ENCODE measurements around the gene PTPRD.

Gene PTPRD

GRCh38 chr9:8842402-8843193 is 1770.2 kb downstream of the PTPRD start:
- Histone ChIP-seq H3K4me1 (ENCODE audit: control insufficient read depth, low read length) (no peaks in the 10 kb centered on the region), H3K4me3 (ENCODE audit: low read length) (no peak overlapping the region), H3K4me2 (ENCODE audit: low read length) (no peak overlapping the region), H3K9me3 (ENCODE audit: control insufficient read depth, insufficient read depth, low read length) (no peaks in the 10 kb centered on the region), H3K79me2 (ENCODE audit: control insufficient read depth, low read length) (no peaks in the 10 kb centered on the region), H4K20me1 (ENCODE audit: control insufficient read depth, insufficient read depth, low read depth, low read length) (no peaks in the 10 kb centered on the region), H3K9me2 (replicated peaks; ENCODE audit: control insufficient read depth, low read length) (no peaks in the 10 kb centered on the region), H3F3A (ENCODE audit: control insufficient read depth, insufficient read depth) (no peaks in the 10 kb centered on the region), H3K36me3 (ENCODE audit: control insufficient read depth, low read length) (no peaks in the 10 kb centered on the region), H3K27me3 (ENCODE audit: control insufficient read depth, low read length) (no peaks in the 10 kb centered on the region), H3K27ac (ENCODE audit: low read depth, low read length) (no peak overlapping the region)
- TF ChIP-seq, protein P1, sequence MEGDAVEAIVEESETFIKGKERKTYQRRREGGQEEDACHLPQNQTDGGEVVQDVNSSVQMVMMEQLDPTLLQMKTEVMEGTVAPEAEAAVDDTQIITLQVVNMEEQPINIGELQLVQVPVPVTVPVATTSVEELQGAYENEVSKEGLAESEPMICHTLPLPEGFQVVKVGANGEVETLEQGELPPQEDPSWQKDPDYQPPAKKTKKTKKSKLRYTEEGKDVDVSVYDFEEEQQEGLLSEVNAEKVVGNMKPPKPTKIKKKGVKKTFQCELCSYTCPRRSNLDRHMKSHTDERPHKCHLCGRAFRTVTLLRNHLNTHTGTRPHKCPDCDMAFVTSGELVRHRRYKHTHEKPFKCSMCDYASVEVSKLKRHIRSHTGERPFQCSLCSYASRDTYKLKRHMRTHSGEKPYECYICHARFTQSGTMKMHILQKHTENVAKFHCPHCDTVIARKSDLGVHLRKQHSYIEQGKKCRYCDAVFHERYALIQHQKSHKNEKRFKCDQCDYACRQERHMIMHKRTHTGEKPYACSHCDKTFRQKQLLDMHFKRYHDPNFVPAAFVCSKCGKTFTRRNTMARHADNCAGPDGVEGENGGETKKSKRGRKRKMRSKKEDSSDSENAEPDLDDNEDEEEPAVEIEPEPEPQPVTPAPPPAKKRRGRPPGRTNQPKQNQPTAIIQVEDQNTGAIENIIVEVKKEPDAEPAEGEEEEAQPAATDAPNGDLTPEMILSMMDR (IDR thresholded peaks at IDR 0.05; ENCODE audit: low read depth, low read length, poor library complexity, severe bottlenecking): no peak
- TF ChIP-seq EZH2phosphoT487 (IDR thresholded peaks at IDR 0.05; ENCODE audit: borderline replicate concordance, low read length): no peak

- Histone ChIP-seq H3K27ac (ENCODE audit: low read depth, low read length) (no peak overlapping the region), H3K36me3 (ENCODE audit: control insufficient read depth, low read length) (no peaks in the 10 kb centered on the region), H4K20me1 (ENCODE audit: control insufficient read depth, insufficient read depth, low read depth, low read length) (no peaks in the 10 kb centered on the region), H3K79me2 (ENCODE audit: control insufficient read depth, low read length) (no peaks in the 10 kb centered on the region), H3K4me3 (ENCODE audit: low read length) (no peak overlapping the region), H3K4me1 (ENCODE audit: control insufficient read depth, low read length) (no peaks in the 10 kb centered on the region), H3K9me3 (ENCODE audit: control insufficient read depth, insufficient read depth, low read length) (no peaks in the 10 kb centered on the region), H3K9me2 (replicated peaks; ENCODE audit: control insufficient read depth, low read length) (no peaks in the 10 kb centered on the region), H3K27me3 (ENCODE audit: control insufficient read depth, low read length) (no peaks in the 10 kb centered on the region), H3K4me2 (ENCODE audit: low read length) (no peak overlapping the region), H3F3A (ENCODE audit: control insufficient read depth, insufficient read depth) (no peaks in the 10 kb centered on the region)
- TF ChIP-seq, protein P1 (IDR thresholded peaks at IDR 0.05; ENCODE audit: low read depth, low read length, poor library complexity, severe bottlenecking): no peak
- no peak for TF ChIP-seq EZH2phosphoT487 (IDR thresholded peaks at IDR 0.05; ENCODE audit: borderline replicate concordance, low read length)
Observed at GRCh38 chr9:8838136-8838535, 1774.7 kb downstream of the PTPRD start.

DNA sequence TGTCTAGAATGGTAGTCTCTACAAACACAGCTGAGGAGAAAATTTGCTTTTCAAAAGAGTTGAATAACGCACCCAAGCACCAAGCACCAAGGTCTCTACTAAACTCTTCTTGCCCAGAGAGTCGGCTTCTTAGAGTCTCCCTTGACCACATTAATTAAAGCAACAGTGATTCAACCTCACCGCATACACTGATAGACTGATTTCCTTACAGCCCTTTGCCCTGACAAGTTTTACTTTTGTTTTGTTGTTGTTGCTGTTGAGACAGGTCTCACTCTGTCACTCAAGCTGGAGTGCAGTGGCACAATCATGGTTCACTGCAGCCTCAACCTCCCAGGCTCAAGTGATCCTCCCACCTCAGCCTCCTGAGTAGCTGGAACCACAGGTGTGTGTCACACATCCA is 1777.5 kb downstream of the PTPRD start:
- no peaks in the 10 kb centered on the region for H4K20me1 ChIP-seq (ENCODE audit: control insufficient read depth, insufficient read depth, low read depth, low read length)
- H3K36me3 ChIP-seq (ENCODE audit: control insufficient read depth, low read length): no peaks in the 10 kb centered on the region
- no peaks in the 10 kb centered on the region for H3F3A ChIP-seq (ENCODE audit: control insufficient read depth, insufficient read depth)
- H3K9me2 ChIP-seq (replicated peaks; ENCODE audit: control insufficient read depth, low read length): no peaks in the 10 kb centered on the region
- no peak overlapping the region for H3K4me2 ChIP-seq (ENCODE audit: low read length)
- TF ChIP-seq EZH2phosphoT487 (IDR thresholded peaks at IDR 0.05; ENCODE audit: borderline replicate concordance, low read length): no peak
- TF ChIP-seq, protein P1 (IDR thresholded peaks at IDR 0.05; ENCODE audit: low read depth, low read length, poor library complexity, severe bottlenecking): no peak
- no peaks in the 10 kb centered on the region for H3K4me1 ChIP-seq (ENCODE audit: control insufficient read depth, low read length)
- no peaks in the 10 kb centered on the region for H3K79me2 ChIP-seq (ENCODE audit: control insufficient read depth, low read length)
- no peaks in the 10 kb centered on the region for H3K27me3 ChIP-seq (ENCODE audit: control insufficient read depth, low read length)
- H3K4me3 ChIP-seq (ENCODE audit: low read length): no peak overlapping the region
- no peak overlapping the region for H3K27ac ChIP-seq (ENCODE audit: low read depth, low read length)
- H3K9me3 ChIP-seq (ENCODE audit: control insufficient read depth, insufficient read depth, low read length): no peaks in the 10 kb centered on the region

All from DOHH2 (cell line).